CD4-positive, CD25-positive, alpha-beta regulatory T cell (primary cell): ENCODE results near the gene TCEA3. TPM values are rescaled to one million over a fixed set of nuclear protein-coding genes. Genes with fewer than 3 reads are reported as not detected.

Experiments used
- ATAC-seq, 2 donors: fragments of 150-1000 bp; cut with Tn5 transposase; one replicate each; pipeline ENCODE4 v1.10.0; 2021; ENCODE audit warnings: low read depth in 2 of 2, moderate number of reproducible peaks in 2 of 2, moderate library complexity in 1 of 2
- DNase-seq, 3 donors: peaks; one replicate each; pipeline versions ENCODE4 v3.0.0 to v3.0.0-alpha.2; 2012 to 2022; ENCODE audit warnings: mixed read lengths in 1 of 3
- H3K27ac ChIP-seq: one replicate; pipeline ENCODE4 v1.7.0; 2013; ENCODE audit warnings: mild to moderate bottlenecking, low read length; ENCODE audit not compliant: insufficient read depth, poor library complexity, severe bottlenecking
- H3K27me3 ChIP-seq: one replicate; pipeline ENCODE4 v1.7.0; 2013; ENCODE audit warnings: low read length; ENCODE audit not compliant: control insufficient read depth, insufficient read depth
- H3K36me3 ChIP-seq: one replicate; pipeline ENCODE4 v1.7.0; 2013; ENCODE audit warnings: mild to moderate bottlenecking, low read length, moderate library complexity; ENCODE audit not compliant: control insufficient read depth, insufficient read depth
- H3K4me1 ChIP-seq: 2 replicates; pipeline ENCODE4 v1.7.0; 2013; ENCODE audit warnings: mild to moderate bottlenecking, low read length; ENCODE audit not compliant: insufficient read depth, control insufficient read depth, poor library complexity, severe bottlenecking
- H3K4me3 ChIP-seq: one replicate; pipeline ENCODE4 v1.7.0; 2013; ENCODE audit warnings: low read depth, mild to moderate bottlenecking, low read length, moderate library complexity
- H3K9me3 ChIP-seq, 2 experiments: 1 replicate in 1 of 2; 2 replicates in 1 of 2; pipeline ENCODE4 v1.7.0; 2013; ENCODE audit warnings: low read length in 2 of 2, mild to moderate bottlenecking in 1 of 2, moderate library complexity in 1 of 2; ENCODE audit not compliant: control insufficient read depth in 2 of 2
- H3K27ac Mint-ChIP-seq, 3 donors: one replicate each; pipeline ENCODE4 v1.8.0; 2020 to 2022; ENCODE audit warnings: mild to moderate bottlenecking in 3 of 3, mixed read lengths in 3 of 3, moderate library complexity in 2 of 3
- H3K27me3 Mint-ChIP-seq: one replicate; pipeline ENCODE4 v1.8.0; 2022; ENCODE audit warnings: mild to moderate bottlenecking, mixed read lengths
- H3K36me3 Mint-ChIP-seq: one replicate; pipeline ENCODE4 v1.8.0; 2020; ENCODE audit warnings: mixed read lengths
- H3K4me1 Mint-ChIP-seq, 4 donors: one replicate each; pipeline ENCODE4 v1.8.0; 2020 to 2022; ENCODE audit warnings: mixed read lengths in 4 of 4, mild to moderate bottlenecking in 1 of 4
- H3K4me3 Mint-ChIP-seq, 4 donors: one replicate each; pipeline ENCODE4 v1.8.0; 2020 to 2022; ENCODE audit warnings: mild to moderate bottlenecking in 4 of 4, mixed read lengths in 4 of 4, moderate library complexity in 3 of 4
- H3K9me3 Mint-ChIP-seq, 7 donors: one replicate each; pipeline ENCODE4 v1.8.0; 2020 to 2022; ENCODE audit warnings: mixed read lengths in 7 of 7, mild to moderate bottlenecking in 3 of 7, moderate library complexity in 2 of 7
- polyA plus RNA-seq, 4 donors: library from polyadenylated mRNA; unstranded; fragments of 300-500 nt; fragmentation: Illumina TruSeq; gene quantifications; one replicate each; pipeline ENCODE4 v1.2.3, GENCODE V29; 2021
- total RNA-seq: library from RNA; stranded (reverse); gene quantifications from one replicate; pipeline ENCODE4 v1.2.3, GENCODE V29; 2022

Gene TCEA3
- total RNA-seq (8.5 TPM), polyA plus RNA-seq (10 to 100 TPM in 2 of 4 donors, 1 to 10 TPM in 2; 7.7 to 23.2 (median 12.4) TPM)

- peak; percentile 16 to 37 (median 17) for DNase-seq
- H3K27me3 ChIP-seq: peaks cover 4% of the 10 kb centered on the region
- no peaks in the 10 kb centered on the region for H3K36me3 ChIP-seq
- peak within 1 kb of the TSS; percentile 15 for H3K27ac ChIP-seq
- no peak within 1 kb of the TSS for H3K4me3 ChIP-seq
- Mint-ChIP-seq H3K4me3 (peak within 1 kb of the TSS; percentile 75 to 94 (median 83)), H3K27ac (peak within 1 kb of the TSS in 2 of 3 donors; percentile 74 to 78), H3K9me3 (no peaks in the 10 kb centered on the region), H3K27me3 (peaks cover 46% of the 10 kb centered on the region), H3K4me1 (peaks cover 0 to 40% (median 12%) of the 10 kb centered on the region in 4 donors), H3K36me3 (no peaks in the 10 kb centered on the region)
- H3K4me1 ChIP-seq: peaks cover 33% of the 10 kb centered on the region
- no peaks in the 10 kb centered on the region for H3K9me3 ChIP-seq
- ATAC-seq: peak in 1 of 2 donors; percentile 20
Measured at GRCh38 chr1:23424293-23425192, at the start of gene TCEA3. Gene TCEA3 (minus strand): TSS chr1:23424748. CDS start chr1:23424633, 115 bp downstream.

GRCh38 chr1:23473037-23473800 is 48.7 kb upstream of the TCEA3 start:
- no peaks in the 10 kb centered on the region for H3K36me3 ChIP-seq
- DNase-seq (no peak), ATAC-seq (no peak)
- Mint-ChIP-seq H3K27me3 (peaks cover 8% of the 10 kb centered on the region), H3K9me3 (no peaks in the 10 kb centered on the region), H3K36me3 (no peaks in the 10 kb centered on the region), H3K27ac (no peak overlapping the region), H3K4me3 (no peak overlapping the region), H3K4me1 (peaks cover 0 to 2% (median 0%) of the 10 kb centered on the region in 4 donors)
- H3K9me3 ChIP-seq: no peaks in the 10 kb centered on the region
- H3K4me3 ChIP-seq: no peak overlapping the region
- H3K27ac ChIP-seq: no peak overlapping the region
- H3K27me3 ChIP-seq: peaks cover 2% of the 10 kb centered on the region
- H3K4me1 ChIP-seq: no peaks in the 10 kb centered on the region

- Mint-ChIP-seq H3K9me3 (no peaks in the 10 kb centered on the region), H3K36me3 (no peaks in the 10 kb centered on the region), H3K4me3 (no peak overlapping the region), H3K27me3 (peaks cover 8% of the 10 kb centered on the region), H3K27ac (no peak overlapping the region), H3K4me1 (peaks cover 0 to 2% (median 0%) of the 10 kb centered on the region in 4 donors)
- H3K27me3 ChIP-seq: peaks cover 2% of the 10 kb centered on the region
- no peaks in the 10 kb centered on the region for H3K36me3 ChIP-seq
- no peak for ATAC-seq
- no peak for DNase-seq
- H3K27ac ChIP-seq: no peak overlapping the region
- H3K4me3 ChIP-seq: no peak overlapping the region
- no peaks in the 10 kb centered on the region for H3K9me3 ChIP-seq
- no peaks in the 10 kb centered on the region for H3K4me1 ChIP-seq
Measured at GRCh38 chr1:23472351-23473036, 47.9 kb upstream of the TCEA3 start.

GRCh38 chr1:23471473-23472075 is 47.0 kb upstream of the TCEA3 start:
- Mint-ChIP-seq H3K4me3 (no peak overlapping the region), H3K27ac (no peak overlapping the region), H3K36me3 (no peaks in the 10 kb centered on the region), H3K9me3 (no peaks in the 10 kb centered on the region), H3K27me3 (peaks cover 4% of the 10 kb centered on the region), H3K4me1 (peaks cover 0 to 2% (median 0%) of the 10 kb centered on the region in 4 donors)
- no peak for DNase-seq
- Histone ChIP-seq H3K27me3 (peaks cover 2% of the 10 kb centered on the region), H3K27ac (no peak overlapping the region), H3K4me1 (no peaks in the 10 kb centered on the region), H3K4me3 (no peak overlapping the region), H3K9me3 (no peaks in the 10 kb centered on the region), H3K36me3 (no peaks in the 10 kb centered on the region)
- ATAC-seq: no peak

- H3K36me3 Mint-ChIP-seq: no peaks in the 10 kb centered on the region
- no peaks in the 10 kb centered on the region for H3K36me3 ChIP-seq
- DNase-seq (no peak), ATAC-seq (no peak)
- H3K4me1 Mint-ChIP-seq: peaks cover 0 to 2% (median 0%) of the 10 kb centered on the region in 4 donors
- no peak overlapping the region for H3K4me3 Mint-ChIP-seq
- no peaks in the 10 kb centered on the region for H3K9me3 ChIP-seq
- peak overlapping the region in 1 of 3 donors; percentile 27 for H3K27ac Mint-ChIP-seq
- H3K4me3 ChIP-seq: no peak overlapping the region
- H3K9me3 Mint-ChIP-seq: no peaks in the 10 kb centered on the region
- H3K27ac ChIP-seq: no peak overlapping the region
- H3K4me1 ChIP-seq: no peaks in the 10 kb centered on the region
- H3K27me3 ChIP-seq: peaks cover 2% of the 10 kb centered on the region
- no peaks in the 10 kb centered on the region for H3K27me3 Mint-ChIP-seq
Measured at GRCh38 chr1:23470282-23471070, 45.9 kb upstream of the TCEA3 start.

GRCh38 chr1:23469372-23469982 is 44.9 kb upstream of the TCEA3 start:
- Mint-ChIP-seq H3K4me3 (no peak overlapping the region), H3K27ac (no peak overlapping the region), H3K4me1 (peaks cover 0 to 2% (median 0%) of the 10 kb centered on the region in 4 donors), H3K27me3 (no peaks in the 10 kb centered on the region), H3K36me3 (no peaks in the 10 kb centered on the region), H3K9me3 (no peaks in the 10 kb centered on the region)
- Histone ChIP-seq H3K4me3 (no peak overlapping the region), H3K27ac (no peak overlapping the region), H3K27me3 (peaks cover 2% of the 10 kb centered on the region), H3K4me1 (no peaks in the 10 kb centered on the region), H3K36me3 (no peaks in the 10 kb centered on the region), H3K9me3 (no peaks in the 10 kb centered on the region)
- no peak for ATAC-seq
- no peak for DNase-seq
